Fibroblast of lung (primary cell): Measurements from ENCODE around the gene DLGAP1. TPM values are rescaled to one million over a fixed set of nuclear protein-coding genes. Genes with fewer than 3 reads are reported as not detected.
A peak's percentile ranks its signal among the peaks of the same experiment; 100 is the strongest.

Experiments used
- DNase-seq, 2 donors: peaks; one replicate each; pipeline versions ENCODE4 v3.0.0 to v3.0.0-alpha.2; 2010; ENCODE audit warnings: low read depth in 2 of 2
- H2AFZ ChIP-seq: 2 replicates; pipeline ENCODE4 v1.5.1; 2012; ENCODE audit warnings: low read length, control low read depth, inconsistent platforms
- H3K27ac ChIP-seq: 2 replicates; pipeline ENCODE4 v1.5.1; 2011; ENCODE audit warnings: low read length, control low read depth; ENCODE audit not compliant: insufficient read depth
- H3K27me3 ChIP-seq: 2 replicates; pipeline ENCODE4 v1.5.1; 2011; ENCODE audit warnings: mild to moderate bottlenecking, low read length; ENCODE audit not compliant: control insufficient read depth, insufficient read depth
- H3K36me3 ChIP-seq: 2 replicates; pipeline ENCODE4 v1.5.1; 2011; ENCODE audit warnings: low read length; ENCODE audit not compliant: control insufficient read depth, insufficient read depth
- H3K4me1 ChIP-seq: 2 replicates; pipeline ENCODE4 v1.5.1; 2011; ENCODE audit warnings: low read length; ENCODE audit not compliant: control insufficient read depth, insufficient read depth; ENCODE audit errors: extremely low read depth
- H3K4me2 ChIP-seq: 2 replicates; pipeline ENCODE4 v1.5.1; 2011; ENCODE audit warnings: low read length, control low read depth; ENCODE audit not compliant: insufficient read depth; ENCODE audit errors: extremely low read depth
- H3K4me3 ChIP-seq, 4 experiments: fragments of 200-600 bp in 1 of 4; sonication (generic) in 1 of 4; replicated peaks in 1 of 4; 2 replicates each; pipeline ENCODE4 v1.5.1; 2011 to 2016; ENCODE audit warnings: low read length in 4 of 4, low read depth in 3 of 4, mild to moderate bottlenecking in 3 of 4, control low read depth in 2 of 4, inconsistent platforms in 1 of 4, mixed read lengths in 1 of 4; ENCODE audit not compliant: insufficient read depth in 1 of 4; ENCODE audit errors: control extremely low read depth in 1 of 4
- H3K79me2 ChIP-seq: 2 replicates; pipeline ENCODE4 v1.5.1; 2012; ENCODE audit warnings: mild to moderate bottlenecking, low read length, inconsistent platforms; ENCODE audit not compliant: control insufficient read depth, insufficient read depth
- H3K9ac ChIP-seq: 2 replicates; pipeline ENCODE4 v1.5.1; 2011; ENCODE audit warnings: mild to moderate bottlenecking, low read length, control low read depth; ENCODE audit not compliant: insufficient read depth
- H3K9me3 ChIP-seq: 2 replicates; pipeline ENCODE4 v1.5.1; 2012; ENCODE audit warnings: low read depth, low read length; ENCODE audit not compliant: control insufficient read depth, insufficient read depth
- H4K20me1 ChIP-seq: 2 replicates; pipeline ENCODE4 v1.5.1; 2011; ENCODE audit warnings: low read length; ENCODE audit not compliant: control insufficient read depth, insufficient read depth; ENCODE audit errors: extremely low read depth
- CTCF ChIP-seq, 2 donors: IDR thresholded peaks in 1 of 2; conservative IDR thresholded peaks in 1 of 2; 1 replicate in 1 of 2; 2 replicates in 1 of 2; pipeline ENCODE4 v1.5.1; 2011 to 2012; ENCODE audit warnings: low read length in 2 of 2, control low read depth in 1 of 2, inconsistent platforms in 1 of 2, low read depth in 1 of 2, mild to moderate bottlenecking in 1 of 2
- EZH2 ChIP-seq: IDR thresholded peaks from 2 replicates; pipeline ENCODE4 v1.5.1; 2012; ENCODE audit warnings: low read length, control low read depth, mild to moderate bottlenecking; ENCODE audit errors: missing control alignments
- polyA plus RNA-seq, 2 donors: library from polyadenylated mRNA; depleted of rRNA in 1 of 2; stranded (reverse) in 1 of 2; unstranded in 1 of 2; fragments of >200 nt; gene quantifications; 2 replicates each; pipeline ENCODE4 v1.2.1, GENCODE V29; 2011 to 2012; ENCODE audit warnings: missing spikeins in 1 of 2
- total RNA-seq: library from RNA; depleted of rRNA; stranded (reverse); fragments of >200 nt; gene quantifications from 2 replicates; pipeline ENCODE4 v1.2.1, GENCODE V29; 2014

The DLGAP1 gene
- total and polyA plus RNA-seq, 2 donors (not counting 1 experiment from before 2014, with no cell fraction given), result 0.16 to 0.17 TPM

GRCh38 chr18:3692113-3692621 is 762.9 kb downstream of the DLGAP1 start:
- H3K27me3 ChIP-seq, result no peaks in the 10 kb centered on the region
- no peaks in the 10 kb centered on the region for H3K36me3 ChIP-seq
- H3K79me2 ChIP-seq, result no peaks in the 10 kb centered on the region
- peaks cover 4% of the 10 kb centered on the region for H3K4me1 ChIP-seq
- no peak overlapping the region for H2AFZ ChIP-seq
- no peak overlapping the region for H3K9ac ChIP-seq
- no peak overlapping the region for H3K4me3 ChIP-seq
- H4K20me1 ChIP-seq, result no peaks in the 10 kb centered on the region
- TF ChIP-seq EZH2, result no peak
- no peak for TF ChIP-seq CTCF (conservative IDR thresholded peaks at IDR 0.05 in 1 of 2, IDR thresholded peaks at IDR 0.05 in 1 of 2; ENCODE audit: low read depth in 1 of 2, low read length in 2 of 2)
- DNase-seq, result peak in 1 of 2 donors; percentile 41
- no peaks in the 10 kb centered on the region for H3K9me3 ChIP-seq
- no peak overlapping the region for H3K4me2 ChIP-seq
- H3K27ac ChIP-seq, result no peak overlapping the region

GRCh38 chr18:3691705-3692104 is 763.4 kb downstream of the DLGAP1 start:
- Histone ChIP-seq H3K9ac (no peak overlapping the region), H2AFZ (no peak overlapping the region), H3K9me3 (no peaks in the 10 kb centered on the region), H3K27ac (no peak overlapping the region), H3K27me3 (no peaks in the 10 kb centered on the region), H4K20me1 (no peaks in the 10 kb centered on the region), H3K4me3 (no peak overlapping the region), H3K4me2 (no peak overlapping the region), H3K36me3 (no peaks in the 10 kb centered on the region), H3K4me1 (peaks cover 4% of the 10 kb centered on the region), H3K79me2 (no peaks in the 10 kb centered on the region)
- no peak for TF ChIP-seq EZH2
- TF ChIP-seq CTCF (conservative IDR thresholded peaks at IDR 0.05 in 1 of 2, IDR thresholded peaks at IDR 0.05 in 1 of 2; ENCODE audit: low read depth in 1 of 2, low read length in 2 of 2), result no peak
- DNase-seq, result no peak

DNA sequence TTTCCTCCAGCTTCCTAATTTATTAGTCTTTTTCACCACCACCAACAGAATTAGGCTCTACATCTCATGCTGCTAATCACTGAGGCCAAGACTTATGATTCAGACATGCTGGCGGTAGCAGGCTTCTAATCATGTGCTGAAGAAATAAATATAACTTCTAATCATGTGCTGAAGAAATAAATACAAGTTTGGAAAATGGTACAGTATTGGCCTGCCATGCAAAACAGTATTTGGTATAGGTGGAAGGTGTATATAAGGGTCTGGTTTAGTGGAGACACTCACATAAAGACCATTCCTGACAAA is 764.4 kb downstream of the DLGAP1 start:
- Histone ChIP-seq H3K9me3 (no peaks in the 10 kb centered on the region), H3K36me3 (no peaks in the 10 kb centered on the region), H3K9ac (no peak overlapping the region), H3K27ac (no peak overlapping the region), H3K4me3 (no peak overlapping the region), H3K4me2 (no peak overlapping the region), H3K27me3 (no peaks in the 10 kb centered on the region), H3K79me2 (no peaks in the 10 kb centered on the region), H4K20me1 (no peaks in the 10 kb centered on the region), H2AFZ (no peak overlapping the region), H3K4me1 (peaks cover 4% of the 10 kb centered on the region)
- peak; percentile 40 to 42 for DNase-seq
- TF ChIP-seq CTCF (conservative IDR thresholded peaks at IDR 0.05 in 1 of 2, IDR thresholded peaks at IDR 0.05 in 1 of 2; ENCODE audit: low read depth in 1 of 2, low read length in 2 of 2) (no peak), EZH2 (no peak)
